Jurkat, Clone E6-1 (cell line): ENCODE measurements around the gene CCDC27. TPM values are rescaled to one million over a fixed set of nuclear protein-coding genes. Genes with fewer than 3 reads are reported as not detected.

Experiments used
- DNase-seq: peaks from one replicate; pipeline ENCODE4 v3.0.0-alpha.2; 2011; ENCODE audit warnings: low read depth, low spot score
- H3K4me3 ChIP-seq: 2 replicates; pipeline ENCODE4 v1.5.1; 2011; ENCODE audit warnings: mild to moderate bottlenecking, low read length, control low read depth, moderate library complexity
- polyA plus RNA-seq: library from polyadenylated mRNA; unstranded; fragments of >200 nt; gene quantifications from one replicate; pipeline ENCODE4 v1.2.1, GENCODE V29; 2012; ENCODE audit warnings: missing spikeins; ENCODE audit not compliant: insufficient read length, insufficient read depth

CCDC27 gene
- polyA plus RNA-seq = not detected

DNA sequence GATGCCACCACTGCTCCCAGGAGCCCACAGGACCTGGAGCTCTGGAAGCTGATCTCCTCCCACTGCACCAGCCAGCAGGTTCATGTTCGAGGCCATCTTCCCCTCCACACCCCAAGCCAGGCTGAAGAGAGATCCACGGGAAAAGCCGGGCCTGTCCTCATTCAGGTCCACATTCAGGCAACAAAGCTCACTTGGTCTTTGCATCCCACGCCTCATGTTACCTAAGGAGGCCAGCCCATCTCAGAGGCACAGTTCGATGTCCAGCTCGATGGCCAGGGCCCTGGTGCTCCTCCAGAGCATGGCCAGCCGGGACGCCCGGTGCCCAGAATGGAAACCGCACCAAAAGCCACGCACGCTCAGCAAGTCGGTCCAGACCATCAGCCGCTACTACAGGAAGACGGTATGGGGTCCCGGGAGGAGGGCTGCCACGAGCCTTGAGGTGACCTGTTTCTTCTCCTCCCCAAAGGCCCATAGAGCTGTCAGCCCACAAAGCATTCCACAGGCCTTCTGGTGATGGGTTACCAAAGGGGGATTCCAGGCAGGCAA is at the start of gene CCDC27:
TSS of gene CCDC27 (plus strand) at position 51 of the 546 bp plus-strand sequence. CDS start at position 83, 32 bp downstream.
- DNase-seq = no peak
- no peak within 1 kb of the TSS for H3K4me3 ChIP-seq

DNA sequence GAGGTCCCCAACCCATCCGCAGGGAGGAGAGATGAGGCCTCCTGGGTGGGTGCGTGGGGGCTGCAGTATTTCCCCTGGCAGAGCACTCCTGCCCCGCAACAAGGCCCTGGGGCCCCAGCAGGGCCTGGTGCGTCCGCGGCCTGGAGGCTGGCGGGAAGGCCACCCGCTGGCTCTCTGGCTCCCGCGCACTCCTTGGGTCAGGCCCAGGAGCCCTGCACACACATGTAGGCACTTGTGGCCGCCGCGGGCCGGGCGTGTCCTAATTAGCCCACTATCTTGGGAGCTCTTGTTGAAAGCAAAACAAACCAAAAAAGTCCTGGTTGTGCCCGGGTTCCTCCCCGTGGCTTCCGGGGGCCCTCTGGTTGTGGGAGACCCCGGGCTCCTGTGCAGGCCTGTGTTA is 49.7 kb upstream of the CCDC27 start:
- H3K4me3 ChIP-seq = no peak overlapping the region
- no peak for DNase-seq

DNA sequence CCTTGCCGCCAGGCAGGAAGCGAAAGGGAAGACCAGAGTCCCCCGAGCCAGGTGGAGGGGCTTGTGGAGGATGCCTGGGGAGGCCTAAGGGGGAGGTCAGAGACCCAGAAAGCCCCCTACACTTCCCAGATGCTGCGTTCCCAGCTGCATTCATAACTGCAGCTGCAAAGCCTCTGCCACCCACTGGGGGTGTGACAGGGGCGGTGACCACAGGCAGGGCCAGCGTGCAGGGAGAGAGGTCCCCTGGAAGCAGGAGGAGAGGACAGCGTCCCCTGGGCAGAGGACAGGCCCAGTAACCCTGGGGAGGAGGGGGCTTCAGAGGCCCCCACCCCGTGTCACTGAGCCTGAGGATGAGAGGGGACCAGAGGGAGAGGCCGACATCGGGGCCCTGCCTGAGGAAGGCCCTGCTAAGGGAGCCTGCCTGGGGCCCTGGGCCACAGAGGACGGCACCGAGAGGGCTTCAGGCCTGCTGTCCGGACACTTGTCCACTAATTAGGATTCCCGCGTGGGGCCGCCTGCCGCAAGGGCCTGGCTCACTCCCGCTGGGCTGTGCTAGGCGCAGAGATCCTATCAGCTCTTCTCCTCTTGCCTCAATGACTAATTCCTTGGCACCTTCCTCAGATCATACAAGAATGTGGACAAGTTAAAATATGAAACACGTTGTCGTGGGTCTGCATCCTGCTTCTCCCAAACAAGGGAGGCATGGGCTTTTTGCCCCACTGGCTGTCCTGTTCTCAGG is 49.1 kb upstream of the CCDC27 start:
- H3K4me3 ChIP-seq = no peak overlapping the region
- DNase-seq = no peak

DNA sequence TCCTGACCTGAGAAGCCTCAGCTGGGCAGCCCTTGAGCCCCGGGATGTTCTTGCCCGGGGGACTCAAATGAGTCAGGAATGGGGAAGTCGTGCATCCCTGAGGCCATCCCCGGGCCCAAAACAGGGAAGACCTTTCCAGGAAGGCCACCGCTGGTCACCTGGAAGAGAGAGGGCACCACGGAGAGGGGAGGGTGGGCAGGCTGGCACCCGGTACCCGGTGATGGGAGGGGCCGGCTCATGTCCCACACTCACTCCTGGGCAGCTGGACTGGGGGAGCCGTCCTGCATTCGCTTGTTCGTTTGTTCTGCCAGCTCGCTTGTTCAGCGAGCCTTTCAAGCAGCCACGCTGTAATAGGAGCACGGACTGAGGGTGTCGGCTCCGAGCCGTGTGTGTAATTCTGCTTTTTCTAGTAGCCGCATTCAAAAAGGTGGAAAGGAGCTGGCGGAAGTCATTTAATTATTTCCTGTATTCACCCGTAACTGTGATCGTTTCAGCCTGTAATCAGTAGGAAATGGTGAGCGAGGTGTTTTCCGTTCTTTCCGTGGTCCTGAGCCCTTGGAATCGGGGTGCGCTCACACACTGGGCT is 48.4 kb upstream of the CCDC27 start:
- DNase-seq = no peak
- H3K4me3 ChIP-seq = no peak overlapping the region

DNA sequence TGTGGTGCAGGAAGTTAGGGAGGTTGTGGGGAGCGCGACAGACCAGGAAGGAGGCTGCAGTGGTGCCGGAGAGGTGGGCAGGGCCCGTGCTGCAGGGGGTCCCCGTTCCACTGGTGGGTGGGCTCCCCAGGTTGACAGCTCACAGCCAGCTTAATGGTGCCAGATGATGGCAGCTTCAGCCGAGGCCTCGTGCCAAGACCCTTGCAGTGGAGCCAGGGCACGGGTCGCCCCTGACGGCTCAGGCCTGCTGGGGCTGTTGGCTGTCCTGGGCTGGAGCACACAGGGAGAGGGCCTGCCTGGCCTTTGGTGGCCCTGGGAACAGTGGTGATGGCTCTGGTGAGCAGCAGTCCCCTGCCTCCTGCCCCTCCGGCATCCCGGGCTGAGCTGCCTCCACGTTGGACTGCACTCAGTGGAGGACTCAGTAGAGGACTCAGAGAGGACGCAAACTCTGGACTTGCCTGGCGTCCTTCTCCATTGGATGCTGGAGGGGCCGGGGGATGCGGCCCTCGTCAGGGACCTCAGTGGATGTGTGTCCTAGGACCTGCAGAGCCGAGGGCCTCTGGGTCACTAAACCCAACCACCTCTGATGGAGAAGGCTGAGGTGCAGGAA is 46.8 kb upstream of the CCDC27 start:
- H3K4me3 ChIP-seq = no peak overlapping the region
- DNase-seq = no peak

DNA sequence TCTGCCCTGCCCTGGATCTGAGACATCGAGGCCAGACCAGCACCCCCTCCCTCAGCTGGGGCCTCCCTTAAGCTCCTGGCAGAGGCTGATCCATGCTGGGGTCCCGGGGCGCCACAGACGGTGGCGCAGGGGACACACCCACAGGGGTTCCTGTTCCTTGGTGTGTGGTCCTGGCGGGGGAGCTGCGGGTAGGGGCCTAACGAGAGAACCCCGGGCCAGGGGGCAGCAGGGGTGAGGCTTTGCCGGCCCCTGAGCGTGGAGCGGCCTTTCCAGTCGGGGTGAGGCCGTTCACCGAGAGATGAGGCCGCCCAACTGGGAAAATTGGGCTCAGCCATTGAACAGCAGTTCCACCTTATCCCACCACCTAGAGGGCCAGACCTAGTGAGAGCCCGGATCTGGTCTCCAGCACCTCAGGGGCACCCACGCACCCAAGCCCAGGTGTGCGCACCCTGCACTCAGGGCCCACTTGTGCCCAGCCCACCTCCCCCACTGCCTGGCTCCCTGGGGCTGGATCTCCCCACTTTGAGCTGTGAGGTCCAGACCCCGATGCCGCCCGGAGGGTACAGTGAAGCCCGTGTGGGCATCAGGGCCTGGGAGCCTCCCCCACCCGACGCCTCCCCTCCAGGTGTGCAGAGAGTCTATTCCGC is 45.5 kb upstream of the CCDC27 start:
- no peak overlapping the region for H3K4me3 ChIP-seq
- DNase-seq = no peak

DNA sequence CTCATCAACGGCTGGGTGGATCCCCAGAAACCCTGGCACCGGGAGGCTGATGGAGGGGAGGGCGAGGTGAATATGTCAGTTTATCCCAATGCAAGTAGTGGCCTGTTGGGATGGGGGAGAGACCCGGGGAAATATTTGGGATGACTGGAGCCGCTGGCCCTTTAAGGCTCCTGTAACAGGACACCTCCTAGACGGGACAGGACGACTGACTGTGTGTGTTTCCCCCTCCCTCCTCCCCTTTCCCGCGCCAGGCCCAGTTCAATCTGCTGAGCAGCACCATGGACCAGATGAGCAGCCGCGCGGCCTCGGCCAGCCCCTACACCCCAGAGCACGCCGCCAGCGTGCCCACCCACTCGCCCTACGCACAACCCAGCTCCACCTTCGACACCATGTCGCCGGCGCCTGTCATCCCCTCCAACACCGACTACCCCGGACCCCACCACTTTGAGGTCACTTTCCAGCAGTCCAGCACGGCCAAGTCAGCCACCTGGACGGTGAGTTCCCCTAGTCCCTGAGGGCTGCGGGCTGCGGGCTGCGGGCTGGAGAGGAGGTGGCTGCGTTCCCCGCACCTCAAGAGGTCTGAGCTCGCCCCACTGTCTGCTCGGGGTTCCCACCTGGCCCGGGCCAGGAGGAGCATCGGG is 44.8 kb upstream of the CCDC27 start:
- DNase-seq = no peak

DNA sequence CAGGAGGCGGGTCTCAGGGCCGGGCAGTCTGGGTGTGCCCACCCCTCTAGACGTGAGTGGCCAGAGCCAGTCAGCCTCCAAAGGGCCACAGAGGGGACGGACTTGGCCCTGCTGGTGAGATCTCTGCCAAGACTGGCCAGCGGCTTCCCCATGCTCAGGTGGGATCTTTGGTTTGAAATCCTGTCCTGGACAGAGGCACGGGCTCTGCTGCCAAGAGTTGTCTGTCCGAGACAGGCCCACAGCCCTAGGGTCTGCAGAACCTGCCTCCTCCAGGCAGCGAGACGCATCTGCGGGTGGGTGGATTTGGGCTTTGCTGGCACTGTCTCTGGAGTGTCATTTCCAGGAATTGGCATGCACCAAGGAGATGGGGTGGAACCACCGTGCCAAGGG is 44.3 kb upstream of the CCDC27 start:
- no peak for DNase-seq
- no peak overlapping the region for H3K4me3 ChIP-seq

More for the DNA sequence above, 44.8 kb upstream of the CCDC27 start:
- H3K4me3 ChIP-seq = no peak overlapping the region

DNA sequence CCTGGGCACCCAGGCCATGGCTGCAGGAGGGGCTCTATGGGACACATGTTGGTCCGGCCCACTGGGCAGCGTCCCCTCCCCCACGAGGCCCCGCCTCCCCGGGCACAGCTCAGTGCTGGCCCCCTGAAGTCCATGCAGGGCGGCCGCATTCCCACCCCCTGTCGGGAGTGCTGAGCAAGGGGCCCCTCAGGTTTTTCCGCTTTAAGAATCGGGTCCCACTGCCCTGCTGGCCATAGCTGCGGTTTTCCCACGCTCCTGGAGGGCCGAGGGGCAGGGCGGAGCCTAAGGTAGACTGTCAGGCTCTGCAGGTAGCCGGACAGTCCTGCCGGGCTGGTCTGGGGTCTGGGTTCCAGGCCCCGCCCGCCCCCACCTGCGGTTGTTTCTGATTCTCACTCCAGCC is 43.5 kb upstream of the CCDC27 start:
- H3K4me3 ChIP-seq = no peak overlapping the region
- DNase-seq = no peak

DNA sequence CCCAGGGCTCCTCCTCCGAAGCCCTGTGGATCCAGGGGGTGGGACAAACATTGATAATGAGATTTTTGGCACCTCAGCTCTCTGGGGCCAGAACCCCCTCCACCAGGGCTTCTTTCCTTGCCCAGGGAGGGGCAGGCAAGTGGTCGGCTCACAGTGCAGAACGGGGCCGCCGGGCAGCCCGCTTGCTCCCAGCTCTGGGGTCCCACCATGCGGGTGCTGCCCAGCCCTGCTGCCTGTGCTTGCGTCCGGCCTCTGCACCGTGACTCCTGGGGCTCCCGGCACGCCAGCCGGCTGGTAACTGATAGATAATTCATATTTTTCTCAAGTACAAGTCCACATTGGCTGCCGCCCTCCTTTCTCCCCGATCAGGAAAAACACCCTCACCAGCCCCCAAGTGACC is 42.0 kb upstream of the CCDC27 start:
- DNase-seq = no peak
- no peak overlapping the region for H3K4me3 ChIP-seq

DNA sequence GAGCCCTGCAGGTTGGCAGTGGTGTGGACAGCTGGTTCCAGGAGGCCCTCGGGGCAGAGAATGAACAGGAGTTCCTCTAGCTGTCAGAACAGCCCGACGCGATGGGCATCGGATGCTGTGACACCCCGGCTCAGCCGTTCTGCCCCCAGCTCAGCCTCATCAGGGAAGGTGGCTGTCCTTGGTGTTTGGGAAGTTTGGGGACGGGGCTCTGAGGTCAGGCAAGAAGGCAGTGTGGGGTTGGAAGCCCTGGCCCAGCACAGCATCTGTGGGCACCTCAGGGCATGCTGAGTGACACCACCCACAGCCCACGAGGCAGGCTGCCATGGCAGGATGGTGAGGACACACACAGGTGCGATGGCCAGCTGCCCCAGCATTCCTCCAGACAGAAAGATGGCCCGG is 40.9 kb upstream of the CCDC27 start:
- no peak for DNase-seq
- no peak overlapping the region for H3K4me3 ChIP-seq

DNA sequence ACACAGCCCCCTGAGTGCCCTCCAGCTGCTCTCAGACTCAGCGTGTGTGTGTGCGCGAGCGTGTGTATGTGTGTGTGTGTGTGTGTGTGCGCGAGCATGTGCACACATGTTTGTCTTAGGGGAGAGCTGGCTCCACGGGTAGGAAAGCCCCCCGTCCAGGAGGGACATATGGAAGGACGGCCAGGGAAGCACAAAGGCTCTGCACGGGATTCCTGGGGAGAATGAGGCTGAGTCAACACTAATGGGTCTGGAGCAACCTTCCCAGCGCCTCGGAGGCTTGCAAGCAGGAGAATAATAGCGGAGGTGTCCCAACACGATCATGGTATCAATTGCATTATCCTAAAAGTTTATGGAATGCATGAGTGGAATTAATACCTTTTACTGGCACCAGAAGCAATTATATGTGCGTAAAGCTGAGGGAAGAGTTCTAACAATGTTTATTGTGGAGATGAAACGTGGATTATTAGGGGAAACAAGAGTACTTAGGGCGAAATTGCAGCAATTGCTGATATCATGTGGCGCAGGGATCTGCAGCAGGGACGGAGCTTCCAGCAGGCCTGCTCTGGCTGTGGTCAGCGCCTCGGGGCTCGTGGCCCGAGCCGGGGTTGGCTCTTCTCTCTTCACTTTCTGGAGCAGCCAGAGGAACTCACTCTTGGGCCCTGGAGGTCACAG is 40.3 kb upstream of the CCDC27 start:
- no peak overlapping the region for H3K4me3 ChIP-seq
- no peak for DNase-seq

DNA sequence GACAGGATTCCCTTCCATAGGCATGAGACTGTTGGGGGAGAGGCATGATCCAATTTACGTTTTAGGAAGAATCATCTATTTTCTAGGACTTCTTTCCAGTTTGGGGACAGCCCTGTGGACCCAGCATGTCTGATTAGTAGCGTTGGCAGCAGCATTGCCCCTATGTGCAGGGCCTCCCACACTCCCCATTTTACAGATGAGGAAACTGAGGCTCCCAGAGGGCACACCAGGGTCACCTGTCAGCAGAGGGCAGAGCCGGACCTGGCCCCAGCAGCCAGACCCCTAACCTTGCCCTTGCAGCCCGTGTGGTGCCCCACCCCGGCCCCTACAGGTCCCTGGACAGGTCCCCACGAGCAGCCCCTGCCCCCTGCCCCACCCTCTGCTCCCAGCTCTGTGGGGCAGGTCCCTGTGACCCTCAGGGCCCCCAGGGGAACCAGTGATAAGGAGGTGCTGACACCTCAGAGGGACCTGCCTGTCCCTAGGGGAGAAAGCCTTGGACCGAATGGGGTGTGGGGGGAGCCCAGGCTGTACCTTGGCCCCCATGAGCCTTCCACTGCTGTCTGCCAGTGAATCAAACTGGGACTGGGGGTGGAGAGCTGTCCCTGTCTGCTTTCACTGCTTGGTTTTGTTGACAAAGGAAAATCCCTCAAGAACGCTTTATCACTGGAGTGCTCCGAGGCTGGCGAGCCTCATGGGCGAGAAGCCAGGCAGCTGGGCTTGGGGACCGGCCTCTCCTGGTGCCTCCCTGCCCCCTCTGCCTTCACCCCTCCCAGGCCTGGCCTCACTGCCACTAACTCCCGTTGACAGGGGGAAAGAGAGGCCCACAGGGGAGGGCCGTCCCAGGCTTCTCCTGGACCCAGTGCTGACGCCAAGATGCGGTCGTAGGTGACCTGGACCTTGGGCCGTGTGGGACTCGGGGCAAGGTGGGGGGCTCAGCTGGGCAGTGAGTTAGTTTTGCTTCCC is 39.4 kb upstream of the CCDC27 start:
- H3K4me3 ChIP-seq = no peak overlapping the region
- no peak for DNase-seq

DNA sequence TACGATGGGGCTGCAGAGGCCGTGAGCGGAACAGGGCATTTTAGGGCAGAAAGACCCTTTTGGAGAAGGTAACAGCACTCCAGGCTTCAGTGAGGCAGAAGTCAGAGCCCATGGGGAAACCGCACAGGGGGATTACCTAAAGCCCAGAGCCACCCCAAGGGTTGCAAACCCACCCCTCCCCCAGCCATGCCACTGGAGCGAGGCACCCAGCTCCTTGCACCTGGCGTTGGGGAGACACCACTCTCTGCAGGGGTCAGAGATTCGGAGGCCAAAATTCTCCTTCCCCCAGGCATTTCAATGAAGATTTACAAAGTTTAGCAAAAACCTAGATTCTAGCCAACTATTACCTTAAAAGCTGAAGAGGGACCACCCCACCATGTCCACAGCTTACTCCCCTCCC is 38.4 kb upstream of the CCDC27 start:
- no peak for DNase-seq
- H3K4me3 ChIP-seq = no peak overlapping the region

DNA sequence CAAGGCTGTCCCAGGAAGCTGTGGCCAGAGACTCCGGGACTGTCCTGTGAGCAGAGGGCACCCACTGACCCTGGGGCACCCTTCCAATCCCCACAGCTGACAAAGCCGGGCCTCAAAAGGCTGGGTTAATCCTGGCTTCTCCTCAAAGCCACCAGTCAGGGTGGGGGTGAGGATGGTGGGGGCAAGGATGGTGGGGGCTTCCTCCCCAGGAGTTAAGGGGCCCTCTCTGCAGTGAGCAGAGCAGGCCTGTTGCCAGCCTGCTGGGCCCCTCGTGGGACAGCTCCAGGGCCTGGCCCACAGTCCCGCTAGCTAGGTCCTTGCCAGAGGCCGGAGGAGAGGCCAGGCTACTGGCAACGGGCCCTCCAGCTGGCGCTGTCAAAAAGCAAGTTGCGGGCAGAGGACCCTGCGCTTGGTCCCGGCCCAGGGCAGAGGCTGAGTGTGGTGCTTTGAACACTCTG is 37.9 kb upstream of the CCDC27 start:
- no peak for DNase-seq
- no peak overlapping the region for H3K4me3 ChIP-seq

DNA sequence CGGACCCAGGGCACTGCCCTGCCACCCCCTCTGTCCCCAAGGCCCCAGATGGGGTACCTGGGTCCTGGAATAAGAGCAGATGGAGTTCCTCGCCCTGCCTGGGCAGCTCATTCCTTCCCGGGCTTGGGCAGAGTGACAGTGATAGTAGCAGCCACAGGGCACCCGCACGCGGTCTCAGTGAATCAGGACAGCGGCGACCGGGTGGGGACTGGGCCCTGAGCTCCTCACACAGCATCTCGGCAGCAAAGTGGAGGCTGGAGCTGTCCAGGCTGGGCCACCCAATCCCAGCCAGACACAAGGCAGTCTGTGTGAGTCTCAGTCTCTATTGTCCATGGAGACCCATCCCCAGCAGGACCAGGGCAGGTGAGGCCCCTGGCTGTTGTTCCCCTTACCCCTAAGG is 37.4 kb upstream of the CCDC27 start:
- no peak for DNase-seq
- H3K4me3 ChIP-seq = no peak overlapping the region

DNA sequence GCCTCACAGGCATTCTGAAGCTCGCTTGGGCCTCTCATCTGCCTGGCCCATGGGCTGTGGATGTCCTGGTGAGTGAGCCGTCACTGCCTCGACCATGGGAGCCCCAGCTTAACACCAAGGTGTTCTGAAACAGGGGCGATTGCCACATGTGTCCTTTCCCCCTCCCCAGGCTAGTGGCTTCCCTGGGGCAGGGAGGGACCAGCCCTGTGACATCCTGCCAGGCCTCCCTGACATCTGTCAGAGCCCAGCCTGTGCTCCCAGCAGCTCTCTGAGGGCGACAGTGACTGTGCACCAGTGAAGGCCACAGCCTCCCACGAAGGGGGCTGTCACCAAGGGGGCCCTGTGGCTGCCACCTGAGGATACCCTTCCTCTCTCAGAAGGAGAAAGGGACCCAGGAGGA is 35.9 kb upstream of the CCDC27 start:
- no peak for DNase-seq

More for the DNA sequence above, 35.9 kb upstream of the CCDC27 start:
- H3K4me3 ChIP-seq = no peak overlapping the region
